Vagina (tissue), 2 donors: ENCODE results near the gene KIF1A. TPM values are rescaled to one million over a fixed set of nuclear protein-coding genes. Genes with fewer than 3 reads are reported as not detected.
"Not testable (repeated sequence)": the region's sequence is repeated elsewhere in the genome, so short reads cannot be mapped to it uniquely, and the experiment has no call there.

Experiments used
- DNase-seq, 2 donors: peaks; one replicate each; pipeline ENCODE4 v3.0.0-alpha.2; 2017; ENCODE audit errors: extremely low spot score in 2 of 2
- H3K27ac ChIP-seq: fragments of 200-600 bp; sonication (generic); one replicate; pipeline ENCODE4 v1.5.1; 2019
- H3K27me3 ChIP-seq: fragments of 200-600 bp; sonication (generic); one replicate; pipeline ENCODE4 v1.5.1; 2019
- H3K36me3 ChIP-seq, 2 donors: fragments of 200-600 bp; sonication (generic); one replicate each; pipeline ENCODE4 v1.5.1; 2017 to 2019
- H3K4me1 ChIP-seq: fragments of 200-600 bp; sonication (generic); one replicate; pipeline ENCODE4 v1.5.1; 2019
- H3K4me3 ChIP-seq, 2 donors: fragments of 200-600 bp; sonication (generic); 1 replicate in 1 of 2; 2 replicates in 1 of 2; pipeline ENCODE4 v1.5.1; 2016 to 2019
- H3K9me3 ChIP-seq: fragments of 200-600 bp; sonication (generic); one replicate; pipeline ENCODE4 v1.5.1; 2019
- CTCF ChIP-seq, 3 experiments: fragments of 450-650 bp in 2 of 3; fragments of 200-600 bp in 1 of 3; sonication (generic) in 1 of 3; IDR thresholded peaks; one replicate each; pipeline ENCODE4 v1.5.1; 2017 to 2019; ENCODE audit warnings: antibody characterized with exemption in 3 of 3, mild to moderate bottlenecking in 2 of 3, moderate library complexity in 2 of 3
- POLR2A ChIP-seq, 2 donors: fragments of 450-650 bp; IDR thresholded peaks; one replicate each; pipeline ENCODE4 v1.6.1; 2017; ENCODE audit warnings: antibody characterized with exemption in 2 of 2, mild to moderate bottlenecking in 2 of 2, moderate library complexity in 2 of 2
- POLR2AphosphoS5 ChIP-seq, 2 donors: sonication (generic); formaldehyde crosslinking; IDR thresholded peaks; one replicate each; pipeline ENCODE4 v1.9.0; 2017; ENCODE audit warnings: antibody characterized with exemption in 2 of 2, mild to moderate bottlenecking in 2 of 2, low read depth in 1 of 2; ENCODE audit not compliant: insufficient read depth in 1 of 2
- intact Hi-C: fragments of 100-400 bp; cut with DNase I; formaldehyde crosslinking; loops from one replicate; pipeline ENCODE4 v1.15.1; 2023
- total RNA-seq: library from RNA; depleted of rRNA; stranded (reverse); fragments of >200 nt; gene quantifications from one replicate; pipeline ENCODE4 v1.2.3, GENCODE V29; 2016

Gene KIF1A
- total RNA-seq, 1 donor from 2014 or later: 6.1 TPM

- intact Hi-C loops, H3K4me3 ChIP-seq, DNase-seq, H3K27ac ChIP-seq, H3K9me3 ChIP-seq, H3K4me1 ChIP-seq, H3K36me3 ChIP-seq, H3K27me3 ChIP-seq: not testable (repeated sequence)
These were observed 142.0 kb downstream of the KIF1A start for GRCh38 chr2:240678043-240678442.

GRCh38 chr2:240675345-240675744 lies 144.7 kb downstream of the KIF1A start:
- H3K4me3 ChIP-seq, H3K27ac ChIP-seq, intact Hi-C loops, H3K27me3 ChIP-seq, H3K36me3 ChIP-seq, H3K4me1 ChIP-seq, DNase-seq, H3K9me3 ChIP-seq: not testable (repeated sequence)

GRCh38 chr2:240674461-240675184 lies 145.4 kb downstream of the KIF1A start:
- H3K9me3 ChIP-seq, H3K27ac ChIP-seq, H3K36me3 ChIP-seq, intact Hi-C loops, DNase-seq, H3K4me3 ChIP-seq, H3K27me3 ChIP-seq, H3K4me1 ChIP-seq: not testable (repeated sequence)

- no peak for DNase-seq
- Histone ChIP-seq H3K4me1 (no peaks in the 10 kb centered on the region), H3K9me3 (no peaks in the 10 kb centered on the region), H3K27me3 (peaks cover 6% of the 10 kb centered on the region), H3K36me3 (no peaks in the 10 kb centered on the region), H3K27ac (no peak overlapping the region), H3K4me3 (no peak overlapping the region)
- intact Hi-C loops: no loop called here
- TF ChIP-seq POLR2AphosphoS5 (IDR thresholded peaks at IDR 0.05; ENCODE audit: insufficient read depth in 1 of 2, low read depth in 1 of 2) (no peak), CTCF (IDR thresholded peaks at IDR 0.05) (no peak), POLR2A (IDR thresholded peaks at IDR 0.05) (no peak)
These were observed 147.3 kb downstream of the KIF1A start for GRCh38 chr2:240672701-240673190.

- Histone ChIP-seq H3K4me1 (no peaks in the 10 kb centered on the region), H3K36me3 (no peaks in the 10 kb centered on the region), H3K9me3 (no peaks in the 10 kb centered on the region), H3K4me3 (no peak overlapping the region), H3K27ac (no peak overlapping the region), H3K27me3 (peaks cover 6% of the 10 kb centered on the region)
- DNase-seq: no peak
- intact Hi-C loops: no loop called here
- no peak for TF ChIP-seq POLR2AphosphoS5 (IDR thresholded peaks at IDR 0.05; ENCODE audit: insufficient read depth in 1 of 2, low read depth in 1 of 2)
- no peak for TF ChIP-seq CTCF (IDR thresholded peaks at IDR 0.05)
- TF ChIP-seq POLR2A (IDR thresholded peaks at IDR 0.05): no peak
These were observed 147.8 kb downstream of the KIF1A start for GRCh38 chr2:240672076-240672700.

- no peaks in the 10 kb centered on the region for H3K9me3 ChIP-seq
- H3K36me3 ChIP-seq: no peaks in the 10 kb centered on the region
- TF ChIP-seq POLR2AphosphoS5 (IDR thresholded peaks at IDR 0.05; ENCODE audit: insufficient read depth in 1 of 2, low read depth in 1 of 2) (no peak), POLR2A (IDR thresholded peaks at IDR 0.05) (no peak), CTCF (IDR thresholded peaks at IDR 0.05) (no peak)
- H3K27me3 ChIP-seq: peaks cover 6% of the 10 kb centered on the region
- H3K27ac ChIP-seq: no peak overlapping the region
- no peak for DNase-seq
- no peaks in the 10 kb centered on the region for H3K4me1 ChIP-seq
- intact Hi-C loops: no loop called here
- no peak overlapping the region for H3K4me3 ChIP-seq
These were observed 149.1 kb downstream of the KIF1A start for GRCh38 chr2:240670950-240671349.
